ENCODE results near the gene FOXS1. TPM values are rescaled to one million over a fixed set of nuclear protein-coding genes. Genes with fewer than 3 reads are reported as not detected.

The FOXS1 gene
- total RNA-seq, 4 donors from 2014 or later: 0.33 TPM; not detected in 3

GRCh38 chr20:31849306-31849930 lies 4.0 kb upstream of the FOXS1 start:
- no peaks in the 10 kb centered on the region for H3K36me3 ChIP-seq
- H3K27me3 ChIP-seq: peaks cover 0 to 9% (median 4%) of the 10 kb centered on the region in 3 donors
- peaks cover 3 to 11% of the 10 kb centered on the region in 2 donors for H3K4me1 ChIP-seq
- intact Hi-C loops (cut with DNase I; ENCODE audit: low total_unique reads) (no loop called here), in situ Hi-C loops (cut with MboI; ENCODE audit: low sequenced_read_pairs in 4 of 4) (loop anchor here in 1 of 4 donors (25.0 kb wide), 1 partner anchor 112 kb away; the partner anchor contains the start of gene TPX2)
- ATAC-seq: no peak
- no peak for DNase-seq
- no peak for TF ChIP-seq CTCF (IDR thresholded peaks at IDR 0.05 in 4 of 5, conservative IDR thresholded peaks at IDR 0.05 in 1 of 5)
- TF ChIP-seq POLR2A (IDR thresholded peaks at IDR 0.05): no peak
- H3K9me3 ChIP-seq: no peaks in the 10 kb centered on the region
- no peak overlapping the region for H3K4me3 ChIP-seq
- no peak overlapping the region for H3K27ac ChIP-seq

GRCh38 chr20:31848088-31848999 lies 2.9 kb upstream of the FOXS1 start:
- Histone ChIP-seq H3K9me3 (no peaks in the 10 kb centered on the region), H3K4me3 (no peak overlapping the region), H3K27me3 (peaks cover 0 to 9% (median 4%) of the 10 kb centered on the region in 3 donors), H3K27ac (no peak overlapping the region), H3K36me3 (no peaks in the 10 kb centered on the region), H3K4me1 (peaks cover 3 to 11% of the 10 kb centered on the region in 2 donors)
- no peak for ATAC-seq
- intact Hi-C loops (cut with DNase I; ENCODE audit: low total_unique reads): no loop called here
- TF ChIP-seq CTCF (IDR thresholded peaks at IDR 0.05 in 4 of 5, conservative IDR thresholded peaks at IDR 0.05 in 1 of 5) (no peak), POLR2A (IDR thresholded peaks at IDR 0.05) (no peak)
- in situ Hi-C loops (cut with MboI; ENCODE audit: low sequenced_read_pairs in 4 of 4): loop anchor here in 1 of 4 donors (25.0 kb wide), 1 partner anchor 111 kb away; the partner anchor contains the start of gene TPX2
- DNase-seq: no peak

GRCh38 chr20:31846793-31847138 lies 1.4 kb upstream of the FOXS1 start:
- in situ Hi-C loops (cut with MboI; ENCODE audit: low sequenced_read_pairs in 4 of 4) (loop anchor here in 1 of 4 donors (25.0 kb wide), 1 partner anchor 109 kb away; the partner anchor contains the start of gene TPX2), intact Hi-C loops (cut with DNase I; ENCODE audit: low total_unique reads) (loop anchor here (1.0 kb wide), 1 partner anchor 23 kb away; no protein-coding TSS in a partner anchor)
- TF ChIP-seq CTCF (IDR thresholded peaks at IDR 0.05 in 4 of 5, conservative IDR thresholded peaks at IDR 0.05 in 1 of 5): peak in 2 of 5 experiments; percentile 7 to 18
- TF ChIP-seq POLR2A (IDR thresholded peaks at IDR 0.05): no peak
- Histone ChIP-seq H3K4me3 (no peak overlapping the region), H3K9me3 (no peaks in the 10 kb centered on the region), H3K4me1 (peaks cover 0 to 11% of the 10 kb centered on the region in 2 donors), H3K27me3 (peaks cover 0 to 6% (median 4%) of the 10 kb centered on the region in 3 donors), H3K36me3 (no peaks in the 10 kb centered on the region), H3K27ac (no peak overlapping the region)
- DNase-seq (no peak), ATAC-seq (no peak)

- Histone ChIP-seq H3K27me3 (peaks cover 0 to 4% (median 0%) of the 10 kb centered on the region in 3 donors), H3K36me3 (no peaks in the 10 kb centered on the region), H3K27ac (peak overlapping the region; percentile 45 to 53 (median 50)), H3K4me3 (peak overlapping the region in 3 of 4 donors; percentile 33 to 41 (median 38)), H3K4me1 (peaks cover 0 to 11% of the 10 kb centered on the region in 2 donors), H3K9me3 (no peaks in the 10 kb centered on the region)
- ATAC-seq (no peak), DNase-seq (no peak)
- TF ChIP-seq CTCF (IDR thresholded peaks at IDR 0.05 in 4 of 5, conservative IDR thresholded peaks at IDR 0.05 in 1 of 5) (no peak), POLR2A (IDR thresholded peaks at IDR 0.05) (no peak)
- in situ Hi-C loops (cut with MboI; ENCODE audit: low sequenced_read_pairs in 4 of 4): loop anchor here in 1 of 4 donors (25.0 kb wide), 1 partner anchor 108 kb away; the partner anchor contains the start of gene TPX2
- intact Hi-C loops (cut with DNase I; ENCODE audit: low total_unique reads): no loop called here
Measured at GRCh38 chr20:31844737-31845299, 586 bp downstream of the FOXS1 start.

Data from gastrocnemius medialis (tissue), 4 donors.